K562 (cell line): Measurements from ENCODE around the gene SIRPB2. TPM values are rescaled to one million over a fixed set of nuclear protein-coding genes. Genes with fewer than 3 reads are reported as not detected.

Experiments used
- ARID2 ChIP-seq: fragments of 450-650 bp; IDR thresholded peaks from 2 replicates; pipeline ENCODE4 v1.6.1; 2017; ENCODE audit warnings: antibody characterized with exemption, mild to moderate bottlenecking
- CREB5 ChIP-seq: fragments of 250-450 bp; sonication (Bioruptor Pico); IDR thresholded peaks from 2 replicates; pipeline ENCODE4 v1.5.0; 2020; ENCODE audit warnings: mild to moderate bottlenecking
- CREM ChIP-seq: IDR thresholded peaks from 2 replicates; pipeline ENCODE4 v1.6.1; 2014; ENCODE audit warnings: antibody characterized with exemption, low read depth
- MYBL2 ChIP-seq, 2 experiments: fragments of 450-650 bp in 1 of 2; sonication (generic) in 1 of 2; formaldehyde crosslinking in 1 of 2; IDR thresholded peaks; 2 replicates each; pipeline versions ENCODE4 v1.6.1 to v1.8.1; 2017 to 2022; ENCODE audit warnings: borderline replicate concordance in 1 of 2, inconsistent platforms in 1 of 2, low read depth in 1 of 2, mild to moderate bottlenecking in 1 of 2, missing genetic modification reagents in 1 of 2, moderate library complexity in 1 of 2
- PHF21A ChIP-seq: fragments of 450-650 bp; IDR thresholded peaks from 2 replicates; pipeline ENCODE4 v1.6.1; 2017; ENCODE audit warnings: low read depth, borderline replicate concordance
- SRSF9 ChIP-seq: fragments of 200-400 bp; formaldehyde crosslinking; IDR thresholded peaks from 2 replicates; pipeline ENCODE4 v1.6.1; 2017; ENCODE audit warnings: low read depth, low read length, borderline replicate concordance
- YY1 ChIP-seq, 3 experiments: IDR thresholded peaks; 2 replicates each; pipeline ENCODE4 v1.6.1; 2011; ENCODE audit warnings: low read length in 2 of 3, mild to moderate bottlenecking in 2 of 3, moderate library complexity in 2 of 3, borderline replicate concordance in 1 of 3, control low read depth in 1 of 3, low read depth in 1 of 3; ENCODE audit not compliant: insufficient read depth in 3 of 3, insufficient replicate concordance in 2 of 3, control insufficient read depth in 1 of 3, insufficient read length in 1 of 3; ENCODE audit errors: extremely low read depth in 1 of 3
- ZNF224 ChIP-seq: sonication (generic); formaldehyde crosslinking; IDR thresholded peaks from 2 replicates; pipeline ENCODE4 v1.8.0; 2022; ENCODE audit warnings: mild to moderate bottlenecking, missing genetic modification reagents
- polyA plus RNA-seq, 8 experiments: library from polyadenylated mRNA; depleted of rRNA in 4 of 8; stranded (reverse) in 5 of 8; unstranded in 3 of 8; fragments of >200 nt; fragmentation: Nextera tagmentation in 2 of 8; fragmentation: Illumina TruSeq in 1 of 8; extraction: Ambion mirVana in 2 of 8; extraction: Trizol in 1 of 8; gene quantifications; 2 replicates each; pipeline versions ENCODE4 v1.2.1 to v1.2.3, GENCODE V29; 2011 to 2014; ENCODE audit warnings: inconsistent platforms in 1 of 8, missing spikeins in 1 of 8
- total RNA-seq, 7 experiments: library from RNA; depleted of rRNA in 6 of 7; stranded (reverse); fragments of >200 nt in 6 of 7; fragmentation: Illumina TruSeq in 2 of 7; extraction: Trizol in 2 of 7; gene quantifications; 2 replicates each; pipeline versions ENCODE4 v1.2.1 to v1.2.3, GENCODE V29; 2011 to 2021; ENCODE audit warnings: low replicate concordance in 1 of 7
- TF ChIP-seq, protein P1 (sequence below): fragments of 200-800 bp; sonication (Bioruptor generic); IDR thresholded peaks from 2 replicates; pipeline ENCODE4 v1.6.1; 2016; ENCODE audit warnings: missing genetic modification characterization, missing compliant biosample characterization
- TF ChIP-seq, protein P2 (sequence below), 2 experiments: IDR thresholded peaks in 1 of 2; conservative IDR thresholded peaks in 1 of 2; 2 replicates each; pipeline ENCODE4 v1.6.1; 2016; ENCODE audit warnings: low read depth in 2 of 2, mild to moderate bottlenecking in 1 of 2, missing compliant biosample characterization in 1 of 2, missing genetic modification characterization in 1 of 2, moderate library complexity in 1 of 2

The SIRPB2 gene
- total and polyA plus RNA-seq, 9 of the 15 experiments (the other 6 are each of a cell fraction or from before 2014, with no cell fraction given), result 0.07 TPM; not detected in 7

DNA sequence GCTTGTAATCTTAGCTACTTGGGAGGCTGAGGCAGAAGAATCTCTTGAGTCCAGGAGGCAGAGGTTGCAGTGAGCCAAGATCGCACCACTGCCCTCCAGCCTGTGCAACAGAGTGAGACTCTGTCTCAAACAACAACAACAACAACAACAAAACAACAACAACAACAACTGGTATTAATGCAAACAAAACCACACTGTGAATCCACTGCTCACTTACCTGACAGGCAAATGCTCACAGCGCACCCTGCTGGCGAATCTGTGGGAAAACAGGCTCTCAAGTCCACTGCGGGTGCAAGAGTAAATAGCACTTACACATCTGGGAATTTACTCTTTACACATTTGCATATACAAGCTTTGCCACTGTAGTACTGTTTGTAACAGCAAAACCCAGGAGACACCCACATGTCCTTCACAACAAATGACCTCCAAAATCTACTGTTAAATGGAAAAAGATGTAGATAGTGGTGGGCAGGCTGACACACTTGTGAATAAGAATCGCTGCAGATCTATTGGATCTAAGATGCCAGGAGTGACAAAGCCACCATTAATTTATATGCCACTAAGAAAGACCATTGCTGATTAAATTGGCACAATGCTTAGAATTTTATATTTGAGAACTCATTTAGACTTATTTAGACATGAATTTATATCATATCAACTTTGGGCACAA lies 53.9 kb downstream of the SIRPB2 start (continued):
- TF ChIP-seq, protein P1, sequence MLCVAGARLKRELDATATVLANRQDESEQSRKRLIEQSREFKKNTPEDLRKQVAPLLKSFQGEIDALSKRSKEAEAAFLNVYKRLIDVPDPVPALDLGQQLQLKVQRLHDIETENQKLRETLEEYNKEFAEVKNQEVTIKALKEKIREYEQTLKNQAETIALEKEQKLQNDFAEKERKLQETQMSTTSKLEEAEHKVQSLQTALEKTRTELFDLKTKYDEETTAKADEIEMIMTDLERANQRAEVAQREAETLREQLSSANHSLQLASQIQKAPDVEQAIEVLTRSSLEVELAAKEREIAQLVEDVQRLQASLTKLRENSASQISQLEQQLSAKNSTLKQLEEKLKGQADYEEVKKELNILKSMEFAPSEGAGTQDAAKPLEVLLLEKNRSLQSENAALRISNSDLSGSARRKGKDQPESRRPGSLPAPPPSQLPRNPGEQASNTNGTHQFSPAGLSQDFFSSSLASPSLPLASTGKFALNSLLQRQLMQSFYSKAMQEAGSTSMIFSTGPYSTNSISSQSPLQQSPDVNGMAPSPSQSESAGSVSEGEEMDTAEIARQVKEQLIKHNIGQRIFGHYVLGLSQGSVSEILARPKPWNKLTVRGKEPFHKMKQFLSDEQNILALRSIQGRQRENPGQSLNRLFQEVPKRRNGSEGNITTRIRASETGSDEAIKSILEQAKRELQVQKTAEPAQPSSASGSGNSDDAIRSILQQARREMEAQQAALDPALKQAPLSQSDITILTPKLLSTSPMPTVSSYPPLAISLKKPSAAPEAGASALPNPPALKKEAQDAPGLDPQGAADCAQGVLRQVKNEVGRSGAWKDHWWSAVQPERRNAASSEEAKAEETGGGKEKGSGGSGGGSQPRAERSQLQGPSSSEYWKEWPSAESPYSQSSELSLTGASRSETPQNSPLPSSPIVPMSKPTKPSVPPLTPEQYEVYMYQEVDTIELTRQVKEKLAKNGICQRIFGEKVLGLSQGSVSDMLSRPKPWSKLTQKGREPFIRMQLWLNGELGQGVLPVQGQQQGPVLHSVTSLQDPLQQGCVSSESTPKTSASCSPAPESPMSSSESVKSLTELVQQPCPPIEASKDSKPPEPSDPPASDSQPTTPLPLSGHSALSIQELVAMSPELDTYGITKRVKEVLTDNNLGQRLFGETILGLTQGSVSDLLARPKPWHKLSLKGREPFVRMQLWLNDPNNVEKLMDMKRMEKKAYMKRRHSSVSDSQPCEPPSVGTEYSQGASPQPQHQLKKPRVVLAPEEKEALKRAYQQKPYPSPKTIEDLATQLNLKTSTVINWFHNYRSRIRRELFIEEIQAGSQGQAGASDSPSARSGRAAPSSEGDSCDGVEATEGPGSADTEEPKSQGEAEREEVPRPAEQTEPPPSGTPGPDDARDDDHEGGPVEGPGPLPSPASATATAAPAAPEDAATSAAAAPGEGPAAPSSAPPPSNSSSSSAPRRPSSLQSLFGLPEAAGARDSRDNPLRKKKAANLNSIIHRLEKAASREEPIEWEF (CRISPR knock-in tag), result no peak
- TF ChIP-seq CREM, result no peak
- no peak for TF ChIP-seq CREB5
- TF ChIP-seq ARID2, result 0 out of 2 replicates have a peak, but pooled peaks have one; percentile 61
- TF ChIP-seq MYBL2 (IDR thresholded peaks at IDR 0.05; ENCODE audit: low read depth), result no peak
- no peak for TF ChIP-seq MYBL2 (CRISPR knock-in tag; IDR thresholded peaks at IDR 0.05; ENCODE audit: borderline replicate concordance)
- no peak for TF ChIP-seq PHF21A
- TF ChIP-seq, protein P2, sequence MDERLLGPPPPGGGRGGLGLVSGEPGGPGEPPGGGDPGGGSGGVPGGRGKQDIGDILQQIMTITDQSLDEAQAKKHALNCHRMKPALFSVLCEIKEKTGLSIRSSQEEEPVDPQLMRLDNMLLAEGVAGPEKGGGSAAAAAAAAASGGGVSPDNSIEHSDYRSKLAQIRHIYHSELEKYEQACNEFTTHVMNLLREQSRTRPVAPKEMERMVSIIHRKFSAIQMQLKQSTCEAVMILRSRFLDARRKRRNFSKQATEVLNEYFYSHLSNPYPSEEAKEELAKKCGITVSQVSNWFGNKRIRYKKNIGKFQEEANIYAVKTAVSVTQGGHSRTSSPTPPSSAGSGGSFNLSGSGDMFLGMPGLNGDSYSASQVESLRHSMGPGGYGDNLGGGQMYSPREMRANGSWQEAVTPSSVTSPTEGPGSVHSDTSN (CRISPR knock-in tag; IDR thresholded peaks at IDR 0.05; ENCODE audit: low read depth), result no peak
- TF ChIP-seq, protein P2 (tag; conservative IDR thresholded peaks at IDR 0.05; ENCODE audit: low read depth), result no peak
- no peak for TF ChIP-seq SRSF9
- no peak for TF ChIP-seq YY1 (IDR thresholded peaks at IDR 0.05; ENCODE audit: borderline replicate concordance in 1 of 3, control insufficient read depth in 1 of 3, extremely low read depth in 1 of 3, insufficient read depth in 3 of 3, insufficient read length in 1 of 3, insufficient replicate concordance in 2 of 3, low read depth in 1 of 3, low read length in 2 of 3)
- TF ChIP-seq ZNF224 (CRISPR knock-in tag), result no peak
